Peyer's patch (tissue), 4 donors: Measurements from ENCODE around the gene FLOT1. TPM values are rescaled to one million over a fixed set of nuclear protein-coding genes. Genes with fewer than 3 reads are reported as not detected.

ENCODE experiments used
- DNase-seq, 3 donors: peaks; one replicate each; pipeline ENCODE4 v3.0.0-alpha.2; 2017 to 2019
- H3K27ac ChIP-seq, 4 donors: fragments of 200-600 bp; sonication (generic); one replicate each; pipeline ENCODE4 v1.5.1; 2016 to 2019
- H3K27me3 ChIP-seq, 2 donors: fragments of 200-600 bp; sonication (generic); one replicate each; pipeline ENCODE4 v1.5.1; 2019
- H3K36me3 ChIP-seq, 3 donors: fragments of 200-600 bp; sonication (generic); one replicate each; pipeline ENCODE4 v1.5.1; 2016 to 2019
- H3K4me1 ChIP-seq, 4 donors: fragments of 200-600 bp; sonication (generic); one replicate each; pipeline ENCODE4 v1.5.1; 2016 to 2019
- H3K4me3 ChIP-seq, 4 donors: fragments of 200-600 bp; sonication (generic); 1 replicate in 3 of 4; 2 replicates in 1 of 4; pipeline ENCODE4 v1.5.1; 2016 to 2019; ENCODE audit warnings: mild to moderate bottlenecking in 1 of 4
- H3K9me3 ChIP-seq, 4 donors: fragments of 200-600 bp; sonication (generic); one replicate each; pipeline ENCODE4 v1.5.1; 2016 to 2019; ENCODE audit warnings: mild to moderate bottlenecking in 1 of 4
- POLR2A ChIP-seq, 2 donors: fragments of 450-650 bp; IDR thresholded peaks; one replicate each; pipeline ENCODE4 v1.5.1; 2017; ENCODE audit warnings: antibody characterized with exemption in 2 of 2, mild to moderate bottlenecking in 2 of 2, moderate library complexity in 2 of 2
- total RNA-seq, 4 donors: library from RNA; depleted of rRNA; stranded (reverse); fragments of >200 nt; gene quantifications; one replicate each; pipeline ENCODE4 v1.1.0, GENCODE V29; 2016
- TF ChIP-seq, protein P1 (sequence below), 6 experiments: fragments of 450-650 bp in 4 of 6; fragments of 200-600 bp in 2 of 6; sonication (generic) in 1 of 6; IDR thresholded peaks; one replicate each; pipeline ENCODE4 v1.5.1; 2017 to 2019; ENCODE audit warnings: antibody characterized with exemption in 6 of 6, mild to moderate bottlenecking in 3 of 6, moderate library complexity in 1 of 6

Gene FLOT1
- total RNA-seq, 4 donors from 2014 or later = 74.1 to 151 (median 100) TPM

DNA sequence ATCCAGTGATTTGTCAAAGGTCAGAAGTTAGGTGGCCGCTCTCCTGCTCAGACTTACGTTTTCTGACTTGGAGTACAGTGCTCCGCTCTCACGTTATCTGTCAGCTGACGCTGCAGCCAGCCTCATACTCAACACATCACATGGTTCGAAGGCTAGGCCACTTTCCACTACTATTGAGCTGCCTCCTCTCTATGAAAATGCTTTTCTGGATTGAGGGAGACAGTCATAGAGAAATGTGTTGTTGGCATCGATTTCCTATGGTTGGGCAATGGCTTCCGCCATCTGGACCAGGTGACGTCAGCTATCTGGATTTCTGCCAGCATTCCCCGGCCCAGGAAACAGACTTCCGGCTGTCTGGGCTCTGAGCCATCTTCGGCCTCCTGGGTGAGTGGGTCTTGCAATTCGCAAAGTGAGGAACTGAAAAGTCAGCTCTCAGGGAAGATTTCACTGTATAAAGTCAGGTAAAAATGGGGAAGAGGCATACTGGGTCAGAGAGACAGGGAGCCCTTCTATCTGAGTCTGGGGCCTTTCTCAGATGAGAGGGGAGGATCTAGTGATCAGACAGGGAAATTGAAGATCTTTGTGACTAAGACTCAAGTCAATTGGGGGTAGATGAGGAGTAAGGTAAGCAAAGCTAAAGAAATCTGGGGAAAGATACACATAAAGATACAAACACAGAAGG lies 39.4 kb upstream of the FLOT1 start:
- peaks cover 0 to 25% (median 2%) of the 10 kb centered on the region in 4 donors for H3K4me1 ChIP-seq
- peak overlapping the region in 1 of 4 donors; percentile 14 for H3K4me3 ChIP-seq
- peak; percentile 72 to 94 (median 90) for DNase-seq
- no peaks in the 10 kb centered on the region for H3K27me3 ChIP-seq
- no peaks in the 10 kb centered on the region for H3K36me3 ChIP-seq
- TF ChIP-seq, protein P1, sequence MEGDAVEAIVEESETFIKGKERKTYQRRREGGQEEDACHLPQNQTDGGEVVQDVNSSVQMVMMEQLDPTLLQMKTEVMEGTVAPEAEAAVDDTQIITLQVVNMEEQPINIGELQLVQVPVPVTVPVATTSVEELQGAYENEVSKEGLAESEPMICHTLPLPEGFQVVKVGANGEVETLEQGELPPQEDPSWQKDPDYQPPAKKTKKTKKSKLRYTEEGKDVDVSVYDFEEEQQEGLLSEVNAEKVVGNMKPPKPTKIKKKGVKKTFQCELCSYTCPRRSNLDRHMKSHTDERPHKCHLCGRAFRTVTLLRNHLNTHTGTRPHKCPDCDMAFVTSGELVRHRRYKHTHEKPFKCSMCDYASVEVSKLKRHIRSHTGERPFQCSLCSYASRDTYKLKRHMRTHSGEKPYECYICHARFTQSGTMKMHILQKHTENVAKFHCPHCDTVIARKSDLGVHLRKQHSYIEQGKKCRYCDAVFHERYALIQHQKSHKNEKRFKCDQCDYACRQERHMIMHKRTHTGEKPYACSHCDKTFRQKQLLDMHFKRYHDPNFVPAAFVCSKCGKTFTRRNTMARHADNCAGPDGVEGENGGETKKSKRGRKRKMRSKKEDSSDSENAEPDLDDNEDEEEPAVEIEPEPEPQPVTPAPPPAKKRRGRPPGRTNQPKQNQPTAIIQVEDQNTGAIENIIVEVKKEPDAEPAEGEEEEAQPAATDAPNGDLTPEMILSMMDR (IDR thresholded peaks at IDR 0.05) = no peak
- peak in 1 of 2 donors; percentile 17 for TF ChIP-seq POLR2A (IDR thresholded peaks at IDR 0.05)
- no peaks in the 10 kb centered on the region for H3K9me3 ChIP-seq
- peak overlapping the region; percentile 41 to 85 (median 72) for H3K27ac ChIP-seq

DNA sequence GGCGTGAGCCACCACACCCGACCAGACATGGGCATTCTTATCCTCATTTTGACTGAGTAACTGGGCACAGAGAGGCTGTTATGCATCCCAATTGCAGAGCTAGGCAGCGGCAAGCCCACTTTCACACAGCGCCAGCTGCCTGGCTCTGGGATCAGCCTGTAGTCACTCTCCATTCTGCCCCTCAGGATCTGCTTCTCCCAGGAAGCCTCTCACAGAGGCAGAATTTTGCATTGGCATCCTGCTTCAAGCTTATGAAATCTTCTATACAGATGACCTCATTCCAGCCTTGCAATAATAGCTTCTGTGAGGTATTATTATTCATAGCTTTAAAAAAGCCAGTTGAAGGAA lies 38.9 kb upstream of the FLOT1 start:
- no peaks in the 10 kb centered on the region for H3K27me3 ChIP-seq
- peak overlapping the region in 1 of 4 donors; percentile 14 for H3K4me3 ChIP-seq
- H3K4me1 ChIP-seq = peaks cover 0 to 25% (median 2%) of the 10 kb centered on the region in 4 donors
- DNase-seq = no peak
- no peaks in the 10 kb centered on the region for H3K9me3 ChIP-seq
- H3K36me3 ChIP-seq = no peaks in the 10 kb centered on the region
- H3K27ac ChIP-seq = peak overlapping the region; percentile 41 to 85 (median 72)
- TF ChIP-seq, protein P1 (IDR thresholded peaks at IDR 0.05) = no peak
- TF ChIP-seq POLR2A (IDR thresholded peaks at IDR 0.05) = no peak

DNA sequence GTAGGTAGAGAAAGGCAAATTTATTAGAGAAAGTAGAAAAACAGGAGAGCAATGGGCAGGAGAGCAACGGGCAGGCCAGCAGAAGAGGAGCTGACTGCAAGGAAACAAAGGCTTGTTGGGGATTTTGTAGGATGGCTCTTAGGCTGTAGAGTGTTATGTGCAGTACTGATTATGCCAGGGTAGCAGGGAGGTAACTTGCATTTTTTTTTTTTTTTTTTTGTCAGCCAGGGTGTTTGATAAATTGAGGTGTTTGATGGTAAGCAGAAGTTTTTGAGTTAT lies 38.1 kb upstream of the FLOT1 start:
- TF ChIP-seq POLR2A (IDR thresholded peaks at IDR 0.05) = no peak
- TF ChIP-seq, protein P1 (IDR thresholded peaks at IDR 0.05) = no peak

DNA sequence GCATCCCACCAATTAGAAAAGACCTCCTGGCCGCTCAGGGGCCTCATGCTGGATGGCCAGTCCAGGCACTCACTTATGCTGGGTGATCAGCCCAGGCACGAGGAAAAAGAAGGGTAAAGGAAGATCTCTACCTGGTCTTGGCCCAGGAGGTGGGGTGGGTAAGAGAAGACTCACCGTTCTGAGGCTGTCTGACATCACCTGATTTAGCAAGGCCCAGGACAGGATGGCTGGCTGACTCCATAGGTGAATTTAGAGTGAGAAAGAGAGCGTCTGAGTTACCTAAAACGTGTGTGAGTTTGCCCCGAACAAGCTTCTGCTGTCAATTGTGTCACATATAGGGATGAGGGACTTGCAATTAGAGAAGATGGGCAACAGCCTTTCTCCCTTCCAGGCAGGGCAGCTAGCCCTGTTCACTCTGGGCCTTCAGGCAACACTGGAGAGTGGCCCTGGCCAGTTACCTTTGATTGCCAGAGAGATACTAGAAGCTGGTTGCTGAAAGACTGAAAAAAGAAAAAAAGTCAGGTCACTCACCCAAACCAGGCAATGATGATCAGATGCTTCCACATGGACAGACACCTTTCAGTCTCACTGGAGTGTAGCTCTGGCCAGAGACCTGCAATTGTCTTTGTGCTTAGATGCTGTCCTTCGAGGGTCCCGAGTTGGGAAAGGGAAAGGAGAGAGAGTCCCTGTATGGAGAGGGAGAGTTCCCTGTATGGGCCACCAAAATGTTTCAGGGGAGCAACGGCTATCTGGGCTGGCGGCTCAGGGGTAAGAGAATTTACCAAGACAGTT lies 37.6 kb upstream of the FLOT1 start:
- no peak for TF ChIP-seq POLR2A (IDR thresholded peaks at IDR 0.05)
- TF ChIP-seq, protein P1 (IDR thresholded peaks at IDR 0.05) = no peak
- H3K27ac ChIP-seq = peak overlapping the region in 3 of 4 donors; percentile 39 to 46 (median 39)
- H3K9me3 ChIP-seq = no peaks in the 10 kb centered on the region
- H3K4me3 ChIP-seq = no peak overlapping the region
- peaks cover 0 to 25% (median 2%) of the 10 kb centered on the region in 4 donors for H3K4me1 ChIP-seq
- no peak for DNase-seq
- no peaks in the 10 kb centered on the region for H3K27me3 ChIP-seq
- no peaks in the 10 kb centered on the region for H3K36me3 ChIP-seq

More for the DNA sequence above, 38.1 kb upstream of the FLOT1 start:
- DNase-seq = no peak
- Histone ChIP-seq H3K4me1 (peaks cover 0 to 25% (median 2%) of the 10 kb centered on the region in 4 donors), H3K27me3 (no peaks in the 10 kb centered on the region), H3K4me3 (no peak overlapping the region), H3K9me3 (no peaks in the 10 kb centered on the region), H3K27ac (peak overlapping the region in 1 of 4 donors; percentile 85), H3K36me3 (no peaks in the 10 kb centered on the region)

DNA sequence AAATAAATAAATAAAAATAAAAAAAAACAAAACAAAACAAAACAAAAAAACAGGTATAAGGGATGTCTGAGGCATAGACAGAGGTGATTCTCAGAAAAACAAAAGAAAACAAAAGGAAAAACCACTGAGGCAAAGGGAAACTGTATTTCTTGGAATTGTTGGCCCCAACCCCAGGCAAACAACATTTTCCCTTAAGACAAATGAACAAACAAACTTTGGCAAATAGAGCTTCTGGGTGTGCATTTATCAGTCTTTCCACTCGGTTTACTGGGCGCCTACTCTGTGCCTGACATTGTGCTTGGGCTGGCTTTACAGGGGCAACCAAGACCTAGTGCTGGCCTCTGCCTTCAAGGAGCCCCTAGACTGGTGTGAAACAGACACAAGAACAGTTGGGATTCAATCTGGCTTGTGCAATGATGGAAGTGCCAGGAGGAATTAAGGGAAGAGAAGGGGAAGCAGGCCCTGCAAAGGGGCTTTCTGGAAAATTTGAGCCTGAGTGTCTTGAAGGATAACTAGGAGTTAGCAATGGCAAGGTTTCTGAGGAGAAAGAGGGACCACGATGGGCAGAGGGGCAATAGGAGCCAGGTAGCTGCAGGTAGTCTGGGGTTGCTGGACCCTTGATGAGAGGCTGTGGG lies 35.6 kb upstream of the FLOT1 start:
- no peaks in the 10 kb centered on the region for H3K9me3 ChIP-seq
- no peak for TF ChIP-seq POLR2A (IDR thresholded peaks at IDR 0.05)
- TF ChIP-seq, protein P1 (IDR thresholded peaks at IDR 0.05) = no peak
- H3K27me3 ChIP-seq = no peaks in the 10 kb centered on the region
- no peak for DNase-seq
- no peaks in the 10 kb centered on the region for H3K36me3 ChIP-seq
- H3K4me3 ChIP-seq = no peak overlapping the region
- peak overlapping the region in 1 of 4 donors; percentile 46 for H3K27ac ChIP-seq
- H3K4me1 ChIP-seq = peaks cover 0 to 25% (median 2%) of the 10 kb centered on the region in 4 donors
